GM18873 (cell line): Measurements from ENCODE around the gene SRRD.

ENCODE experiments used
- ATAC-seq: cut with Tn5 transposase; IDR thresholded peaks from one replicate; pipeline ENCODE4 v1.9.1; 2021; ENCODE audit warnings: mild to moderate bottlenecking, moderate library complexity, moderate number of reproducible peaks; ENCODE audit not compliant: unreplicated experiment, low FRiP score

Gene SRRD

DNA sequence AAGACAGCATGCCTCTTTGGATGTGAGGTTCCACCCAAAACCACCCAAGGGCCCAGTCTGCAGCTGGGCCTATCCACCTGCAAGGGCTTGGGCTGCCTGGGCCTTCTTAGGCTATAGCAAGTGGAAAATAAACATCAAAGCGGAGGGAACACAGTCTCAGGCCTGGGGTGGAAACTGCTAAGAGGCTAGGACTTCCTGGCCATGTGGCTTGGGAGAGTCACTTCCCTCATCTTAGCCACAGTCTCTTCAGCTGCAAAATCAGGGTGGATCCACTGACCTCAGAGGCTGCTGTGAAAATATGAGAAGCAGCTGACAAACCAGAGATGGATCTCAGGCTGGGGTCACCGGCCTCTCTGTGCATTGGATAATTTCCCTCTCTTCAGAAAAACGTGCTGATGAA lies 59.2 kb downstream of the SRRD start:
- ATAC-seq = no peak
